GM12878 (cell line): ENCODE data around the gene UHRF1. TPM values are rescaled to one million over a fixed set of nuclear protein-coding genes. Genes with fewer than 3 reads are reported as not detected.

Experiments
- ATAC-seq: fragments of 200-7000 bp; cut with Tn5 transposase; 3 replicates; pipeline ENCODE4 v1.9.1; 2020; ENCODE audit warnings: mild to moderate bottlenecking, moderate library complexity
- BruUV-seq: library from RNA; stranded (reverse); fragments of 400-500 nt; replicated peaks from 2 replicates; lab custom pipeline; 2021; lab: Mats Ljungman, UMichigan
- CTCF ChIA-PET: fragments of 300-600 bp; sonication (Branson Sonifier 250); formaldehyde crosslinking; extraction: SDS; loops from one replicate; lab custom pipeline; 2021; ENCODE audit warnings: inconsistent platforms; lab: Yijun Ruan, JAX
- POLR2A ChIA-PET: fragments of 350-600 bp; formaldehyde crosslinking; extraction: SDS; loops from one replicate; lab custom pipeline; 2021; ENCODE audit warnings: inconsistent platforms; lab: Charles Lee
- RAD21 ChIA-PET: fragments of 300-600 bp; sonication (Branson Sonifier 250); formaldehyde crosslinking; loops from one replicate; lab custom pipeline; 2023; ENCODE audit warnings: antibody characterized with exemption; ENCODE audit not compliant: unreplicated experiment; lab: Charles Lee
- SMC1A ChIA-PET: fragments of 300-600 bp; sonication (Branson Sonifier 250); formaldehyde crosslinking; loops from one replicate; lab custom pipeline; 2023; ENCODE audit not compliant: unreplicated experiment, uncharacterized antibody; lab: Charles Lee
- DNase-seq: peaks from one replicate; pipeline ENCODE4 v3.0.0-alpha.2; 2011; ENCODE audit warnings: low read depth, low spot score
- FAIRE-seq: peaks from 3 replicates; lab custom pipeline; 2011; peaks lifted over from hg19 to GRCh38; lab: Jason Lieb, UNC
- H2AFZ ChIP-seq: 2 replicates; pipeline ENCODE4 v1.6.0; 2011; ENCODE audit warnings: low read depth, low read length, control low read depth; ENCODE audit not compliant: control insufficient read depth
- H3K27ac ChIP-seq: 2 replicates; pipeline ENCODE4 v1.5.1; 2011; ENCODE audit warnings: control low read depth; ENCODE audit not compliant: control insufficient read depth, insufficient read depth
- H3K27me3 ChIP-seq, 2 experiments: replicated peaks in 1 of 2; 2 replicates each; pipeline versions ENCODE4 v1.6.0 to v1.6.1; 2011; ENCODE audit warnings: low read length in 1 of 2; ENCODE audit not compliant: control insufficient read depth in 2 of 2, insufficient read depth in 2 of 2
- H3K36me3 ChIP-seq, 2 experiments: 2 replicates each; pipeline ENCODE4 v1.5.1; 2011; ENCODE audit warnings: low read length in 1 of 2; ENCODE audit not compliant: control insufficient read depth in 2 of 2, insufficient read depth in 2 of 2
- H3K4me1 ChIP-seq: 2 replicates; pipeline ENCODE4 v1.6.1; 2011; ENCODE audit warnings: mild to moderate bottlenecking, low read length, moderate library complexity, mixed read lengths; ENCODE audit not compliant: control insufficient read depth, insufficient read depth
- H3K4me2 ChIP-seq: 2 replicates; pipeline ENCODE4 v1.6.0; 2011; ENCODE audit warnings: control low read depth; ENCODE audit not compliant: control insufficient read depth, insufficient read depth
- H3K4me3 ChIP-seq: fragments of 200-600 bp; sonication (generic); 2 replicates; pipeline ENCODE4 v1.5.1; 2016
- H3K79me2 ChIP-seq: 2 replicates; pipeline ENCODE4 v1.6.0; 2011; ENCODE audit warnings: low read length; ENCODE audit not compliant: control insufficient read depth, insufficient read depth
- H3K9ac ChIP-seq: 2 replicates; pipeline ENCODE4 v1.8.0; 2011; ENCODE audit warnings: low read length, control low read depth, mixed read lengths; ENCODE audit not compliant: control insufficient read depth, insufficient read depth
- H3K9me3 ChIP-seq: replicated peaks from 3 replicates; pipeline ENCODE4 v1.5.1; 2011; ENCODE audit warnings: mild to moderate bottlenecking, low read length; ENCODE audit not compliant: control insufficient read depth, insufficient read depth
- H4K20me1 ChIP-seq: 2 replicates; pipeline ENCODE4 v1.6.0; 2011; ENCODE audit not compliant: control insufficient read depth, insufficient read depth
- CBFB ChIP-seq: IDR thresholded peaks from 2 replicates; pipeline ENCODE4 v1.6.1; 2016; ENCODE audit warnings: antibody characterized with exemption, low read depth
- CHD1 ChIP-seq: IDR thresholded peaks from 2 replicates; pipeline ENCODE4 v1.6.1; 2012; ENCODE audit warnings: low read depth, low read length, improper control_type of control experiment
- DPF2 ChIP-seq: fragments of 450-650 bp; IDR thresholded peaks from 2 replicates; pipeline ENCODE4 v1.6.1; 2017; ENCODE audit warnings: mild to moderate bottlenecking
- ETV6 ChIP-seq, 2 experiments: fragments of 450-650 bp in 1 of 2; IDR thresholded peaks in 1 of 2; conservative IDR thresholded peaks in 1 of 2; 2 replicates each; pipeline ENCODE4 v1.6.1; 2014; ENCODE audit warnings: antibody characterized with exemption in 1 of 2, borderline replicate concordance in 1 of 2, low read depth in 1 of 2, mild to moderate bottlenecking in 1 of 2, moderate library complexity in 1 of 2
- EZH2 ChIP-seq: IDR thresholded peaks from 2 replicates; pipeline ENCODE4 v1.6.1; 2012; ENCODE audit warnings: low read depth, mild to moderate bottlenecking, control low read depth, inconsistent platforms, low read length, borderline replicate concordance; ENCODE audit not compliant: control insufficient read depth
- FOXM1 ChIP-seq: IDR thresholded peaks from 2 replicates; pipeline ENCODE4 v1.6.1; 2012; ENCODE audit warnings: low read depth, mild to moderate bottlenecking, inconsistent platforms, low read length, moderate library complexity
- HDAC2 ChIP-seq: fragments of 200-600 bp; sonication (generic); IDR thresholded peaks from 2 replicates; pipeline ENCODE4 v1.6.1; 2017
- MEF2A ChIP-seq: IDR thresholded peaks from 2 replicates; pipeline ENCODE4 v1.6.1; 2011; ENCODE audit warnings: low read depth, mild to moderate bottlenecking, low read length, moderate library complexity; ENCODE audit not compliant: insufficient read depth
- MTA2 ChIP-seq: fragments of 450-650 bp; IDR thresholded peaks from 2 replicates; pipeline ENCODE4 v1.6.1; 2016; ENCODE audit warnings: low read depth, mild to moderate bottlenecking, moderate library complexity
- MXI1 ChIP-seq: fragments of 150-350 bp; IDR thresholded peaks from 2 replicates; pipeline ENCODE4 v1.6.1; 2011; ENCODE audit warnings: low read depth, mild to moderate bottlenecking, inconsistent platforms, low read length, improper control_type of control experiment
- MYC ChIP-seq: IDR thresholded peaks from 2 replicates; pipeline ENCODE4 v1.6.1; 2011; ENCODE audit warnings: mild to moderate bottlenecking, low read length, moderate library complexity, inconsistent platforms; ENCODE audit not compliant: insufficient read depth, insufficient replicate concordance, insufficient read length, severe bottlenecking
- NR2C1 ChIP-seq: fragments of 450-650 bp; IDR thresholded peaks from 2 replicates; pipeline ENCODE4 v1.6.1; 2017; ENCODE audit warnings: antibody characterized with exemption, mild to moderate bottlenecking, moderate library complexity
- NRF1 ChIP-seq: conservative IDR thresholded peaks from 2 replicates; pipeline ENCODE4 v1.6.1; 2011; ENCODE audit warnings: mild to moderate bottlenecking, low read depth, low read length, improper control_type of control experiment
- PAX8 ChIP-seq: fragments of 450-650 bp; IDR thresholded peaks from 2 replicates; pipeline ENCODE4 v1.6.1; 2017; ENCODE audit warnings: mild to moderate bottlenecking, moderate library complexity
- RAD21 ChIP-seq: IDR thresholded peaks from 2 replicates; pipeline ENCODE4 v1.6.1; 2011; ENCODE audit warnings: mild to moderate bottlenecking, low read depth, low read length, moderate library complexity; ENCODE audit not compliant: insufficient read depth
- RELB ChIP-seq: fragments of 450-650 bp; IDR thresholded peaks from 2 replicates; pipeline ENCODE4 v1.6.1; 2017; ENCODE audit warnings: low read depth, mild to moderate bottlenecking, moderate library complexity
- RUNX3 ChIP-seq: IDR thresholded peaks from 2 replicates; pipeline ENCODE4 v1.6.1; 2012; ENCODE audit warnings: low read length, inconsistent platforms
- SIN3A ChIP-seq: IDR thresholded peaks from 2 replicates; pipeline ENCODE4 v1.6.1; 2012; ENCODE audit warnings: low read depth, low read length, improper control_type of control experiment
- SMAD1 ChIP-seq: fragments of 450-650 bp; IDR thresholded peaks from 2 replicates; pipeline ENCODE4 v1.6.1; 2018; ENCODE audit warnings: mild to moderate bottlenecking, low read depth; ENCODE audit not compliant: partially characterized antibody
- SUZ12 ChIP-seq: fragments of 200-600 bp; sonication (generic); IDR thresholded peaks from one replicate; pipeline ENCODE4 v1.6.1; 2018; ENCODE audit warnings: antibody characterized with exemption, mild to moderate bottlenecking; ENCODE audit not compliant: unreplicated experiment
- YBX1 ChIP-seq: fragments of 450-650 bp; IDR thresholded peaks from 2 replicates; pipeline ENCODE4 v1.6.1; 2016; ENCODE audit warnings: antibody characterized with exemption
- ZBED1 ChIP-seq: IDR thresholded peaks from 2 replicates; pipeline ENCODE4 v1.6.1; 2016; ENCODE audit warnings: borderline replicate concordance
- ZNF24 ChIP-seq: fragments of 450-650 bp; IDR thresholded peaks from 2 replicates; pipeline ENCODE4 v1.6.1; 2017; ENCODE audit warnings: antibody characterized with exemption, mild to moderate bottlenecking
- ZNF274 ChIP-seq: IDR thresholded peaks from one replicate; pipeline ENCODE4 v1.8.0; 2011; ENCODE audit not compliant: insufficient read length, insufficient read depth
- WGBS: methylation state at CpG from one replicate; pipeline ENCODE4 v1.1.6; 2016; ENCODE audit warnings: low lambda C conversion rate; ENCODE audit not compliant: insufficient replicate concordance, insufficient coverage; ENCODE audit errors: missing lambda C conversion rate; 5-methylcytosine and 5-hydroxymethylcytosine counted together
- in situ Hi-C: fragments of 300-500 bp; cut with MboI; formaldehyde crosslinking; loops from 9 replicates; pipeline ENCODE4 v1.14.3; 2018; ENCODE audit warnings: mixed read lengths
- intact Hi-C: fragments of 100-400 bp; cut with micrococcal nuclease; formaldehyde crosslinking; loops from one replicate; pipeline ENCODE4 v1.14.2; 2022; ENCODE audit not compliant: unreplicated experiment
- polyA plus RNA-seq, 11 experiments: library from polyadenylated mRNA; depleted of rRNA in 4 of 11; unstranded in 6 of 11; stranded (reverse) in 5 of 11; fragments of >200 nt; fragmentation: Nextera tagmentation in 4 of 11; fragmentation: Illumina TruSeq in 1 of 11; extraction: Ambion mirVana in 4 of 11; extraction: Trizol in 1 of 11; gene quantifications; 1 replicate in 1 of 11; 2 replicates in 10 of 11; pipeline versions ENCODE4 v1.2.1 to v1.2.3, GENCODE V29; 2011 to 2016; ENCODE audit warnings: inconsistent platforms in 2 of 11, missing spikeins in 2 of 11, low read depth in 1 of 11
- total RNA-seq, 4 experiments: library from RNA; depleted of rRNA in 3 of 4; stranded (reverse); fragments of >200 nt in 3 of 4; fragmentation: Illumina TruSeq in 1 of 4; extraction: Trizol in 1 of 4; gene quantifications; 2 replicates each; pipeline versions ENCODE4 v1.2.1 to v1.2.3, GENCODE V29; 2013 to 2021

UHRF1 gene
- total and polyA plus RNA-seq, 10 of the 15 experiments (the other 5 are each of a cell fraction or from before 2014, with no cell fraction given), result 13.0 to 109 (median 37.7) TPM

DNA sequence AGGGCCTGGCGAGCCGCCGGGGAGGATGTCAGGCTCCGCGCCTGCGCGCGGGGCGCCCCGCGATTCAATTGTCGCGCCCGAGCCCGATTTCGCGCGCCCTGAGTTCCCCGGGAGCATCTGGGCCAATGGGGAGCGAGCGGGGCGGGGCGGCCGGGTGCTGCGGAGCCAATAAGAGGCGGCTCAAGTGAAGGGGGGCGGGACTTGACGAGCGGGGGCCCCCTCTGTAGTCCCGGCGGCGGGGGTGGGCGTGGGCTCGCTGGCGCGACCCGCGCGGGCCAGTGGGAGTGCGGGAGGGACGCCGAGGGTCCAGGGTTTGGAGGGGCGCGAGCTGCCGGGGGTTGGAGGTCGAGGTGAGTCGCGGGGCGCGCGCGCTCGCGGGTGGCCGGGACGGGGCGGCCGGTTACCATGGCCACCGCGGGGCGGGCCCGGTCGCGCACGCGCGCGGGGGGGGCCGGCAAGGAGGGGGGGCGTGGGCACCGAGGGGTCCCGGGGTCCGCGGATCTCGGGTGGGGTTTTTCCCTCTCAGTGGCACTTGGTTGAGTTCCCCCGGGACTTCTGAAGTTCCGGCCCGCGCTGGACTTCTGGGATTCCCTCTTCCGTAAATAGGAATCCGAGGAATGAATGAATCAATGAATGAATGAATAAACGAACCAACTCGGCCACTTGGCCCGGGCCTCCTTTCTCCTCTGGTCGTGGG lies 744 bp downstream of the UHRF1 start:
- in situ Hi-C loops, result loop anchor here (5.0 kb wide), 2 partner anchors 38 to 103 kb away; no protein-coding TSS in a partner anchor
- H3K9ac ChIP-seq, result peak overlapping the region; percentile 89
- ChIA-PET SMC1A (interaction anchor here (3.1 kb wide), 1 partner anchor 37 kb away, joined by 49 read pairs; no protein-coding TSS in a partner anchor), RAD21 (interaction anchor here (3.2 to 5.4 kb wide), 3 partner anchors 40 to 119 kb away, joined by 17 to 176 read pairs (median 79); partner anchors contain the start of genes FEM1A and PLIN3), CTCF (interaction anchor here (1.7 to 4.8 kb wide), 4 partner anchors 46 to 121 kb away, joined by 6 to 310 read pairs (median 30); no protein-coding TSS in a partner anchor), POLR2A (interaction anchor here (0.7 to 2.4 kb wide), 4 partner anchors 46 to 100 kb away, joined by 3 to 8 read pairs (median 3); partner anchors contain the start of gene KDM4B)
- no peaks in the 10 kb centered on the region for H4K20me1 ChIP-seq
- H3K27me3 ChIP-seq, result no peaks in the 10 kb centered on the region
- H3K4me2 ChIP-seq, result peak overlapping the region; percentile 100
- BruUV-seq, result no TSS peak
- H2AFZ ChIP-seq, result peak overlapping the region; percentile 76
- peak; percentile 90 for ATAC-seq
- H3K4me3 ChIP-seq, result peak overlapping the region; percentile 99
- peak overlapping the region; percentile 78 for H3K27ac ChIP-seq
- WGBS, result 2% methylated on average over 47 of the region's 85 CpGs
- FAIRE-seq, result no peak
- H3K36me3 ChIP-seq, result peaks cover 2 to 13% of the 10 kb centered on the region in 2 experiments
- no peaks in the 10 kb centered on the region for H3K9me3 ChIP-seq
- peaks cover 29% of the 10 kb centered on the region for H3K4me1 ChIP-seq
- DNase-seq, result peak; percentile 51
- intact Hi-C loops, result loop anchor here (2.0 to 5.0 kb wide), 2 partner anchors 59 to 188 kb away; partner anchors contain the start of genes DPP9 and KDM4B
- H3K79me2 ChIP-seq, result peaks cover 48% of the 10 kb centered on the region
- TF ChIP-seq MTA2 (no peak), FOXM1 (no peak), CHD1 (no peak), ETV6 (conservative IDR thresholded peaks at IDR 0.05 in 1 of 2, IDR thresholded peaks at IDR 0.05 in 1 of 2; ENCODE audit: borderline replicate concordance in 1 of 2, low read depth in 1 of 2) (no peak), ZNF24 (peak; percentile 90), NRF1 (peak; percentile 67), PAX8 (no peak), SMAD1 (no peak), YBX1 (no peak), EZH2 (no peak), MEF2A (no peak), RAD21 (no peak), MYC (no peak), HDAC2 (no peak), ZBED1 (no peak), RUNX3 (no peak), ZNF274 (no peak), CBFB (no peak), RELB (no peak), SUZ12 (no peak), SIN3A (peak; percentile 90), DPF2 (no peak), NR2C1 (no peak), MXI1 (peak; percentile 100)
